Chondrocyte (in vitro differentiated cells): ENCODE measurements around the gene TMTC2. TPM values are rescaled to one million over a fixed set of nuclear protein-coding genes. Genes with fewer than 3 reads are reported as not detected.

Experiments
- DNase-seq: peaks from one replicate; pipeline ENCODE4 v3.0.0; 2021; ENCODE audit warnings: mixed read lengths, low spot score
- H3K27ac Mint-ChIP-seq: one replicate; pipeline ENCODE4 v1.8.0; 2021; ENCODE audit warnings: mild to moderate bottlenecking, moderate library complexity, mixed read lengths; ENCODE audit not compliant: unreplicated experiment
- H3K27me3 Mint-ChIP-seq: 2 replicates; pipeline ENCODE4 v1.8.0; 2021; ENCODE audit warnings: low read depth, mixed read lengths
- H3K36me3 Mint-ChIP-seq: 2 replicates; pipeline ENCODE4 v1.8.0; 2021; ENCODE audit warnings: low read depth, mixed read lengths
- H3K4me1 Mint-ChIP-seq: 2 replicates; pipeline ENCODE4 v1.8.0; 2021; ENCODE audit warnings: low read depth, mild to moderate bottlenecking, mixed read lengths
- H3K4me3 Mint-ChIP-seq: one replicate; pipeline ENCODE4 v1.8.0; 2021; ENCODE audit warnings: mild to moderate bottlenecking, moderate library complexity, mixed read lengths; ENCODE audit not compliant: unreplicated experiment
- H3K9me3 Mint-ChIP-seq: 2 replicates; pipeline ENCODE4 v1.8.0; 2021; ENCODE audit warnings: low read depth, mixed read lengths
- CTCF ChIP-seq: fragments of 200-600 bp; sonication (generic); IDR thresholded peaks from 2 replicates; pipeline ENCODE4 v1.5.0; 2021; ENCODE audit warnings: antibody characterized with exemption, mild to moderate bottlenecking, moderate library complexity
- total RNA-seq: library from RNA; stranded (reverse); gene quantifications from 3 replicates; pipeline ENCODE4 v1.2.1, GENCODE V29; 2021

The TMTC2 gene
- total RNA-seq, 1 donor from 2014 or later = 1.4 TPM

- Mint-ChIP-seq H3K36me3 (no peaks in the 10 kb centered on the region), H3K27ac (no peak overlapping the region), H3K4me1 (no peaks in the 10 kb centered on the region), H3K27me3 (no peaks in the 10 kb centered on the region), H3K4me3 (no peak overlapping the region), H3K9me3 (no peaks in the 10 kb centered on the region)
- DNase-seq = no peak
- no peak for TF ChIP-seq CTCF
These were observed 207.2 kb downstream of the TMTC2 start for GRCh38 chr12:82893896-82894295.

GRCh38 chr12:82896277-82896676 is 209.6 kb downstream of the TMTC2 start:
- H3K4me3 Mint-ChIP-seq = no peak overlapping the region
- no peaks in the 10 kb centered on the region for H3K9me3 Mint-ChIP-seq
- no peaks in the 10 kb centered on the region for H3K27me3 Mint-ChIP-seq
- DNase-seq = no peak
- H3K27ac Mint-ChIP-seq = no peak overlapping the region
- no peaks in the 10 kb centered on the region for H3K36me3 Mint-ChIP-seq
- TF ChIP-seq CTCF = no peak
- no peaks in the 10 kb centered on the region for H3K4me1 Mint-ChIP-seq

- TF ChIP-seq CTCF = no peak
- Mint-ChIP-seq H3K36me3 (no peaks in the 10 kb centered on the region), H3K27ac (no peak overlapping the region), H3K27me3 (no peaks in the 10 kb centered on the region), H3K4me3 (no peak overlapping the region), H3K4me1 (no peaks in the 10 kb centered on the region), H3K9me3 (no peaks in the 10 kb centered on the region)
- DNase-seq = no peak
These were observed 210.3 kb downstream of the TMTC2 start for GRCh38 chr12:82896979-82897378.

- H3K36me3 Mint-ChIP-seq = no peaks in the 10 kb centered on the region
- H3K27ac Mint-ChIP-seq = no peak overlapping the region
- no peaks in the 10 kb centered on the region for H3K27me3 Mint-ChIP-seq
- no peak overlapping the region for H3K4me3 Mint-ChIP-seq
- DNase-seq = no peak
- TF ChIP-seq CTCF = no peak
- no peaks in the 10 kb centered on the region for H3K9me3 Mint-ChIP-seq
- no peaks in the 10 kb centered on the region for H3K4me1 Mint-ChIP-seq
These were observed 211.7 kb downstream of the TMTC2 start for GRCh38 chr12:82898441-82898840.

DNA sequence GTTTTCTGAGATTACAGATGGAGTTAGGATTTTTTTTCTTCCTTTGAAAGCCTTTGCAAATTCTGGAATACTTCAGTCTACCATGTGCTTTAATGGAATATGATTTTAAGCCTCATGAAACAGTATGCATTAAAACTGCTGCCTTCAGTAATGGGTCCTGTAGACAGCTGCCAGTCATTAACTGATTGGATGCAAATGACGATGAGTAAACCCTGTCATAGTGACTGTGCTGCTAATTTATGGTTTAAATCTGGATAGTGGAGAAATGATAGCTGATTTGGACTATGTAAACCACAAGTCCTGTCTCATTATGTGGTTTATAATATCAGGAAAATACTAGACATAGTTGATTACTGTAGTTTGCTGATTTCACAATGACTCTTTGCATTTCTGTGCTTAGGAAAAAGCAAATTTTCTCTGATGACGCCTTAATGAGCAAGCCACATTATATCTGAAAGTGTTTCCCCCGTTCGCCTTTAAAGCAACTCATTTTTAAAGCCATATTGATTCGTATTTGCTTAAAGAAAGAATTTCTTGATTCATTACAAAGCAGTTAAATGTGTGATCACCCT is 217.6 kb downstream of the TMTC2 start:
- Mint-ChIP-seq H3K4me3 (no peak overlapping the region), H3K27ac (no peak overlapping the region), H3K4me1 (no peaks in the 10 kb centered on the region), H3K9me3 (no peaks in the 10 kb centered on the region), H3K27me3 (no peaks in the 10 kb centered on the region), H3K36me3 (no peaks in the 10 kb centered on the region)
- no peak for TF ChIP-seq CTCF
- DNase-seq = no peak
